ENCODE data around the gene XRN2.
"Not testable (repeated sequence)": the region's sequence is repeated elsewhere in the genome, so short reads cannot be mapped to it uniquely, and the experiment has no call there.

XRN2 gene

GRCh38 chr20:21419147-21419546, 116.0 kb downstream of the XRN2 start:
- not testable (repeated sequence) for H3K9me3 ChIP-seq (ENCODE audit: control insufficient read depth, insufficient read depth, low read length); H3K27me3 ChIP-seq (ENCODE audit: control insufficient read depth, insufficient read depth, low read length); H3K4me3 ChIP-seq (ENCODE audit: low read depth, low read length); H3K4me1 ChIP-seq (ENCODE audit: control insufficient read depth, insufficient read depth, low read length); H3K36me3 ChIP-seq (ENCODE audit: control insufficient read depth, insufficient read depth, low read length); H3K9ac ChIP-seq (ENCODE audit: low read depth, low read length)

GRCh38 chr20:21421601-21422236, 118.6 kb downstream of the XRN2 start:
- H3K9me3 ChIP-seq (ENCODE audit: control insufficient read depth, insufficient read depth, low read length): no peaks in the 10 kb centered on the region
- H3K9ac ChIP-seq (ENCODE audit: low read depth, low read length): no peak overlapping the region
- H3K27me3 ChIP-seq (ENCODE audit: control insufficient read depth, insufficient read depth, low read length): no peaks in the 10 kb centered on the region
- H3K4me3 ChIP-seq (ENCODE audit: low read depth, low read length): no peak overlapping the region
- H3K36me3 ChIP-seq (ENCODE audit: control insufficient read depth, insufficient read depth, low read length): no peaks in the 10 kb centered on the region
- no peaks in the 10 kb centered on the region for H3K4me1 ChIP-seq (ENCODE audit: control insufficient read depth, insufficient read depth, low read length)

GRCh38 chr20:21423712-21424111, 120.6 kb downstream of the XRN2 start:
- H3K4me3 ChIP-seq (ENCODE audit: low read depth, low read length): not testable (repeated sequence)

GRCh38 chr20:21424846-21425245, 121.7 kb downstream of the XRN2 start:
- H3K27me3 ChIP-seq (ENCODE audit: control insufficient read depth, insufficient read depth, low read length): no peaks in the 10 kb centered on the region
- no peaks in the 10 kb centered on the region for H3K36me3 ChIP-seq (ENCODE audit: control insufficient read depth, insufficient read depth, low read length)
- no peak overlapping the region for H3K9ac ChIP-seq (ENCODE audit: low read depth, low read length)
- H3K4me3 ChIP-seq (ENCODE audit: low read depth, low read length): no peak overlapping the region
- no peaks in the 10 kb centered on the region for H3K4me1 ChIP-seq (ENCODE audit: control insufficient read depth, insufficient read depth, low read length)
- no peaks in the 10 kb centered on the region for H3K9me3 ChIP-seq (ENCODE audit: control insufficient read depth, insufficient read depth, low read length)

More at GRCh38 chr20:21423712-21424111, 120.6 kb downstream of the XRN2 start:
- H3K4me1 ChIP-seq (ENCODE audit: control insufficient read depth, insufficient read depth, low read length); H3K9ac ChIP-seq (ENCODE audit: low read depth, low read length); H3K9me3 ChIP-seq (ENCODE audit: control insufficient read depth, insufficient read depth, low read length); H3K36me3 ChIP-seq (ENCODE audit: control insufficient read depth, insufficient read depth, low read length); H3K27me3 ChIP-seq (ENCODE audit: control insufficient read depth, insufficient read depth, low read length): not testable (repeated sequence)

- H3K4me1 ChIP-seq (ENCODE audit: control insufficient read depth, insufficient read depth, low read length): no peaks in the 10 kb centered on the region
- no peaks in the 10 kb centered on the region for H3K36me3 ChIP-seq (ENCODE audit: control insufficient read depth, insufficient read depth, low read length)
- no peaks in the 10 kb centered on the region for H3K9me3 ChIP-seq (ENCODE audit: control insufficient read depth, insufficient read depth, low read length)
- H3K4me3 ChIP-seq (ENCODE audit: low read depth, low read length): no peak overlapping the region
- no peak overlapping the region for H3K9ac ChIP-seq (ENCODE audit: low read depth, low read length)
- H3K27me3 ChIP-seq (ENCODE audit: control insufficient read depth, insufficient read depth, low read length): no peaks in the 10 kb centered on the region
Measured at GRCh38 chr20:21430020-21430419, 126.9 kb downstream of the XRN2 start.

- H3K27me3 ChIP-seq (ENCODE audit: control insufficient read depth, insufficient read depth, low read length): no peaks in the 10 kb centered on the region
- no peak overlapping the region for H3K4me3 ChIP-seq (ENCODE audit: low read depth, low read length)
- no peaks in the 10 kb centered on the region for H3K9me3 ChIP-seq (ENCODE audit: control insufficient read depth, insufficient read depth, low read length)
- no peaks in the 10 kb centered on the region for H3K36me3 ChIP-seq (ENCODE audit: control insufficient read depth, insufficient read depth, low read length)
- H3K9ac ChIP-seq (ENCODE audit: low read depth, low read length): no peak overlapping the region
- no peaks in the 10 kb centered on the region for H3K4me1 ChIP-seq (ENCODE audit: control insufficient read depth, insufficient read depth, low read length)
Measured at GRCh38 chr20:21432911-21433310, 129.8 kb downstream of the XRN2 start.

- no peaks in the 10 kb centered on the region for H3K27me3 ChIP-seq (ENCODE audit: control insufficient read depth, insufficient read depth, low read length)
- no peaks in the 10 kb centered on the region for H3K36me3 ChIP-seq (ENCODE audit: control insufficient read depth, insufficient read depth, low read length)
- H3K9ac ChIP-seq (ENCODE audit: low read depth, low read length): no peak overlapping the region
- H3K9me3 ChIP-seq (ENCODE audit: control insufficient read depth, insufficient read depth, low read length): no peaks in the 10 kb centered on the region
- H3K4me3 ChIP-seq (ENCODE audit: low read depth, low read length): no peak overlapping the region
- H3K4me1 ChIP-seq (ENCODE audit: control insufficient read depth, insufficient read depth, low read length): no peaks in the 10 kb centered on the region
Measured at GRCh38 chr20:21433329-21433890, 130.3 kb downstream of the XRN2 start.

- H3K9ac ChIP-seq (ENCODE audit: low read depth, low read length): no peak overlapping the region
- no peaks in the 10 kb centered on the region for H3K4me1 ChIP-seq (ENCODE audit: control insufficient read depth, insufficient read depth, low read length)
- no peaks in the 10 kb centered on the region for H3K36me3 ChIP-seq (ENCODE audit: control insufficient read depth, insufficient read depth, low read length)
- H3K9me3 ChIP-seq (ENCODE audit: control insufficient read depth, insufficient read depth, low read length): no peaks in the 10 kb centered on the region
- H3K4me3 ChIP-seq (ENCODE audit: low read depth, low read length): no peak overlapping the region
- H3K27me3 ChIP-seq (ENCODE audit: control insufficient read depth, insufficient read depth, low read length): no peaks in the 10 kb centered on the region
Measured at GRCh38 chr20:21435576-21435975, 132.4 kb downstream of the XRN2 start.

- no peak overlapping the region for H3K9ac ChIP-seq (ENCODE audit: low read depth, low read length)
- no peak overlapping the region for H3K4me3 ChIP-seq (ENCODE audit: low read depth, low read length)
- H3K9me3 ChIP-seq (ENCODE audit: control insufficient read depth, insufficient read depth, low read length): no peaks in the 10 kb centered on the region
- H3K4me1 ChIP-seq (ENCODE audit: control insufficient read depth, insufficient read depth, low read length): no peaks in the 10 kb centered on the region
- H3K27me3 ChIP-seq (ENCODE audit: control insufficient read depth, insufficient read depth, low read length): no peaks in the 10 kb centered on the region
- H3K36me3 ChIP-seq (ENCODE audit: control insufficient read depth, insufficient read depth, low read length): no peaks in the 10 kb centered on the region
Measured at GRCh38 chr20:21436205-21436604, 133.1 kb downstream of the XRN2 start.

- no peaks in the 10 kb centered on the region for H3K9me3 ChIP-seq (ENCODE audit: control insufficient read depth, insufficient read depth, low read length)
- no peak overlapping the region for H3K9ac ChIP-seq (ENCODE audit: low read depth, low read length)
- no peaks in the 10 kb centered on the region for H3K27me3 ChIP-seq (ENCODE audit: control insufficient read depth, insufficient read depth, low read length)
- no peaks in the 10 kb centered on the region for H3K4me1 ChIP-seq (ENCODE audit: control insufficient read depth, insufficient read depth, low read length)
- no peaks in the 10 kb centered on the region for H3K36me3 ChIP-seq (ENCODE audit: control insufficient read depth, insufficient read depth, low read length)
- no peak overlapping the region for H3K4me3 ChIP-seq (ENCODE audit: low read depth, low read length)
Measured at GRCh38 chr20:21437248-21437647, 134.1 kb downstream of the XRN2 start.

- H3K9ac ChIP-seq (ENCODE audit: low read depth, low read length): no peak overlapping the region
- H3K4me1 ChIP-seq (ENCODE audit: control insufficient read depth, insufficient read depth, low read length): no peaks in the 10 kb centered on the region
- no peak overlapping the region for H3K4me3 ChIP-seq (ENCODE audit: low read depth, low read length)
- H3K27me3 ChIP-seq (ENCODE audit: control insufficient read depth, insufficient read depth, low read length): no peaks in the 10 kb centered on the region
- H3K9me3 ChIP-seq (ENCODE audit: control insufficient read depth, insufficient read depth, low read length): no peaks in the 10 kb centered on the region
- no peaks in the 10 kb centered on the region for H3K36me3 ChIP-seq (ENCODE audit: control insufficient read depth, insufficient read depth, low read length)
Measured at GRCh38 chr20:21437816-21438215, 134.7 kb downstream of the XRN2 start.

All from iPS-15b (cell line).